ENCODE results near the gene ISX.

ISX gene

GRCh38 chr22:35053060-35053835 lies 12.7 kb upstream of the ISX start:
- DNase-seq = no peak

DNA sequence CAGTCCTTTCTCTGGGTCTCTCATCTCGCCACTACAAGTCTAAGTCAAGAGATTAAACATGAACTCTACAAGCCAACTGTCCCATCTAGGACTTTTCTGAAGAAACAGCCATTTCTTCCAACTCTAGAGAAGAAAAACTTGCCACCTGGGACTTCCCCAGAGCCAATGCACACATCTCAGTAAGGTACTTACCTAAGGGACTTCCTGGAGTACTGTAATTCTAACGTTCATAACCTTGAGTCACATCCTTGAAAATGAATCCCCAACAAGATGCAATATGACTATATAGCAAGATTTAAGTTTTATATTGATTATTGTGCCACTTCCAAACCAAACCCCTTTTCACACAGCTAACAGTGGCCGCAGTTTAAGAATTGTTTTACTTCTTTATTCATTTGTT lies 11.9 kb upstream of the ISX start:
- DNase-seq = peak; percentile 44

- DNase-seq = no peak
Observed at GRCh38 chr22:35056486-35056885, 9.5 kb upstream of the ISX start.

GRCh38 chr22:35057155-35057554 lies 8.8 kb upstream of the ISX start:
- DNase-seq = no peak

- no peak for DNase-seq
Observed at GRCh38 chr22:35059632-35060031, 6.3 kb upstream of the ISX start.

GRCh38 chr22:35064664-35065063 lies 1.3 kb upstream of the ISX start:
- peak; percentile 59 for DNase-seq

- no peak for DNase-seq
Observed at GRCh38 chr22:35065183-35065582, 775 bp upstream of the ISX start.

- DNase-seq = no peak
Observed at GRCh38 chr22:35066768-35067167, 810 bp downstream of the ISX start.

GRCh38 chr22:35069541-35069940 lies 3.6 kb downstream of the ISX start:
- no peak for DNase-seq

DNA sequence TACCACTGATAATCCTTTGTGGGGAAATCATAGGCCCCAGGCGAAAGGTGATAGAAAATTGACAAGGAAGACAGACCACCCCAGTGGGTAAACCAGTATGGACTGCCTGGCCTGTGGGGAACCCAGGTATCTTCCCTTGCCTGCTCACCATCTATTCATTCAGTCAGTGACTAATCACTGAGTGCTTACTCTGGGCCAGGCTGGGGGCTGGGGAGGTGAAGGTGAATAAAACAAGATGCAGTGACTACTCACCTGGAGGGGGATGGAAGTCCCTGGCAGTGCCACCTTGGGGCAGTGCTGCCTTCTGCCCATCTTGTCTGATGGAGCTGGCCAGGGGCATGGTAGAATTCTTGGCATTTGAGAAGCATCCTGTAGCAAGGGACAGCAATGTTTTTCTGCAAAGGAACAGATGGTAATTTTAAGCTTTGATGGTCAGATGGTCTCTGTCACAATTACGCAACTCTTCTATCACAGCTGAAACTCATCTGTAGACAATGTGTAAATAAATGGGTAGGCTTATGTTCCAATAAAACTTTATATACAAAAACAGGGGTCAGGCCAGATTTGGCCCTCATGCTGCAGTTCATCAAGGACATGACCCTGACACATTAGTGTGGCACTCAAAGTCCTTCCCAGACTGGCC lies 4.6 kb downstream of the ISX start:
- DNase-seq = no peak

DNA sequence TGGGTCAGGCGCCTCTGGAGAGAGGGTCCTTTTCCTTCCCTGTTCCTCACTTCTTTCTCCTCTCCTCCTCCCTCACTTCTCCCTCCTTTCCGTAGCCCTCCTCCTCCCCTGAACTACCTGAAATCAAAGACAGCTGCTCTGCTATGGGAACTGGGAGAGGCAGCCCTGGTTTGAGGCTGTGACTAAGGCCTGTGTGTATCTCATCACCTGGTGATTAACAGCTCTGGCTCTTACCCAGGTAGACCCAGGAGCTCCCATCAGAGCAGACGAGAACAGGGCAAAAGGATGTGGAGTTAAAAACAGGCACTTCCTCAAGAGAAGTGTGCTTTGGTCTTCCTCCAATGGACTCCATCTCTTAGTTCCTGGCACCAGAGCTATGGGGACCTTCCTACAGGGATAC lies 5.8 kb downstream of the ISX start:
- DNase-seq = no peak

GRCh38 chr22:35072925-35073324 lies 7.0 kb downstream of the ISX start:
- no peak for DNase-seq

DNA sequence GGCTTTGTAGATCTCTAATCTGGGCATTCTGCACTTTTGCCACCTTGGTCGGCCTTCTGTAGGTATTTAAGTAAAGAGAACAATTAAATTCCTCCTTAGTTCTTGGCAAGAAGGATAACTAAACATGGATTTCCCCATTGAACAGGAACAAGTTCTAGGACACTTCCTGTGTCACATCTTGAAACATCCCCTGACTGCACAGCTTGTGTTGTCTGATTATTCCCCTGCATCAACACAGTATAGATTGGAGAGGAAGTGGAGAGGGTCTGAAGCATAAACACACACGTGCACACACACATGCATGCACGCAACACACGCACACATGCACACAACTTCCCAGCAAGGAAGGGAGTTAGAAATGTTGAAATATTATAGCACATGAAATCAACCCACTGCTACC lies 8.6 kb downstream of the ISX start:
- no peak for DNase-seq

- no peak for DNase-seq
Observed at GRCh38 chr22:35076630-35077029, 10.7 kb downstream of the ISX start.

GRCh38 chr22:35085621-35086020 lies 19.7 kb downstream of the ISX start:
- no peak for DNase-seq

- DNase-seq = no peak
Observed at GRCh38 chr22:35089139-35089538, 23.2 kb downstream of the ISX start.

GRCh38 chr22:35092406-35092805 lies 26.4 kb downstream of the ISX start:
- DNase-seq = no peak

- DNase-seq = no peak
Observed at GRCh38 chr22:35098921-35099320, 33.0 kb downstream of the ISX start.

DNA sequence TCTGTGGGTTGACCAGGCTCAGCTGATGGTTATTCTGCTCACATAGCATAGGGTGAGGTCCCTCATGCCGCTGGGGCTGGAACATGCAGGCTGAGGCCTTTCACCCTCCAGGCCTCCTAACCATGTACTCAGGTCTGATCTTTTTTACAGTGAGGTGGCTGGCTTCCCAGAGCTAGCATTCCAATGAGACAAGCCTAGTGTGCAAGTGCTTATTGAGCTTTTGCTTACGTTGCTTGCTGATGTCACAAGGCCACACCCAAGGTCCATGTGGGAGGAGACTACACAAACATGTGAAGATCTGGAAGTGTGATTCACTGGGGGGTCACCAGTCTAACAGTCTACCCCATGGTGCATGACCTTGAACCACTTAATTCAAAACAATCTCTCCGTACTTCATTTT lies 33.9 kb downstream of the ISX start:
- no peak for DNase-seq

GRCh38 chr22:35102663-35103062 lies 36.7 kb downstream of the ISX start:
- no peak for DNase-seq

GRCh38 chr22:35103761-35104160 lies 37.8 kb downstream of the ISX start:
- DNase-seq = no peak

DNA sequence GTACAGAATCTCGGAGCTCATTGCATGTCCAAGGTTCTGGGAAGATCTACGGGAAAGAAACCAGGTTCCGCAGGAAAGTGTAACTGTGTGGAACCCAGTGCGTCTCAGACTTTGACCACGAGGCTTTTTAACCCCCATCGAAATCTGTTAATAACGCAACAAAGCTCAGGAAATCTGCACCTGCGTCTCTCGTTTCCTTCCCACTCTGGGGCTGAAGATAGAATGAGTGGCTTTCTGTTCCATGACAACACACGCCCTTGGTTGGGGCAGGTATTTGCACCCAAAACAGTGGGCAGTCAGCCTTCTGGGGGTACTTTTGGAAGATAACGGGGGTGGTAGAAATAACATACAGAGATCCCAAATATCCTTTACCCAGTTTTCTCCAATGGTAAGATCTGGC lies 38.5 kb downstream of the ISX start:
- DNase-seq = no peak

- no peak for DNase-seq
Observed at GRCh38 chr22:35109616-35110015, 43.7 kb downstream of the ISX start.

- no peak for DNase-seq
Observed at GRCh38 chr22:35111244-35111643, 45.3 kb downstream of the ISX start.

- no peak for DNase-seq
Observed at GRCh38 chr22:35113341-35113740, 47.4 kb downstream of the ISX start.

Data from activated CD4-positive, alpha-beta T cell treated with anti-CD3 and anti-CD28 coated beads, Interleukin-10, Interleukin-2, amounts not matched to agents 100 ng/mL and 50 ng/mL, durations not matched to agents 16 hours and 8 hours (primary cell).